GM12801 (cell line): ENCODE results near the gene CLDND1.

Source experiments
- CTCF ChIP-seq: IDR thresholded peaks from one replicate; pipeline ENCODE4 v1.5.1; 2011; ENCODE audit warnings: control low read depth; ENCODE audit not compliant: insufficient read length; ENCODE audit errors: extremely low read depth

CLDND1 gene

DNA sequence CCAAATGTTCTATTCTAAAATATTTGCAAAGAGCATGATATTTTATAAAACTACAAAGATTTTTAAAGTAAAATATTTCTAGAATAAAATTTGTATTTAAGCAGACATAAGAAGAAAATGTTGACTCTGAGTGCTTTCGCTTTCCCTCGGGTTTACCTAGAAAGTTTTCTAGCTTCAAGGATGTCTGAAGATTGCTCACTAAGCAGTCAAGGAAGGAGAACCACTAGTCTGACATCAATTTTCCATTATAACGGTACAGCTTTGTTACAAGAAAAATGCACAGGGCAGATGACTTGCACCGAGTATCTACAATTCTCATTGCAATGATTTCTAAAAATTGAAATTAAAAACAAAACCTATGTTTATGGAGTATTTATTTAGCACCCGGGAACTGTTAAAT is 23.2 kb upstream of the CLDND1 start:
- TF ChIP-seq CTCF = no peak

DNA sequence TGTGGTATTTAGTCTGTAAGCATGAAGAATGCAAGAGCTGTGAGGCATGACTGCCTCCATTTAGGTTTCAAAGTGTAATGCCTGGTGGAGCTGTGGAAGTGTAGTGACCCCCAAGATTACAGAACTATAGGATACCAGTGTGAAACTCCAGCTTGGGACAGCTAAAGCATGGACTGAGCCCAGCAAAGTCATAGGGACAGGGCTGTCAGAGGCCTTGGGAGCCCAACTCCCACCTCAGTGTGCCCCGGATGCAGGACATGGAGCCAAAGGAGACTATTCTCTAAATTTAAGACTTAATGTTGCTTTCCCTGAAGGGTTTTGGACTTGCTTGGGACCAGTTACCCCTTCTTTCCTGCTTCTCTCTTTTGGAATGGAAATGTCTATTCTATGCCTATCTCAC is 19.9 kb upstream of the CLDND1 start:
- TF ChIP-seq CTCF = no peak

DNA sequence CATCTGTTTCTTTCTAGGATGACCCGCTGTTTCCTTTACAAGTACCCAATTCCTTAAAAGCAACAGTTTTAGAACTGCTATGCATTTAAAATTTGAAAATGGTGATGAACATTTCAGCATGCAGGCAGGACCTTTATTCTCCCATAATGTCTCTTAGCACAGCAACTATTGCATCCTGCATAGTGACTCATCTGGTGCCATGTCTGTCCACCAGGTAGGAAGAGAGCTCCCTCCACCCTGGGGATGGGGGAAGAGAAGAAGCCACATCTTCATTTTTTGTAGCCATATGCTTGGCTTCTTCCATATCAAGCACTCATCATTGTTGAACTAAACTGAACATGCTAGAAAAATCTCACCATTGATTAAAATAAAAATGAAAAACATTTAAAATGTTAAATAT is 19.0 kb upstream of the CLDND1 start:
- no peak for TF ChIP-seq CTCF

DNA sequence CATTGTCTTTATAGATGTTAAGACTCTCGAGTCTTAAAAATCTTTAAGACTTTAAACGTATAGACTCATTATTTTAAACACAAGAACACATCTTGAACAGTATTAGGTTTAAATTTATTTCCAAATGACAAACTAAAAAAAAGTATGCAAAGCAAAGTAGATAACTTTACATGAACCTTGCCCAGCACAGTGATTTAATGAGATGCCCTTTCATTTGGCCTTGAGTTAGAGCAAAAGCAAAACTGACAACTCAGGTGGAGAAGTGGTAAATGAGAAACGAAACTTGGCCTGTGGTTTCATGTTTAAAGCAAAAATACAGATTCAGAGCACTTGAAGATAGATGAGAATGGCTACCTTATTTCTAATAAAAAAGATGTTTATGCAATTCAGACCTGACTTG is 17.6 kb upstream of the CLDND1 start:
- TF ChIP-seq CTCF = no peak

DNA sequence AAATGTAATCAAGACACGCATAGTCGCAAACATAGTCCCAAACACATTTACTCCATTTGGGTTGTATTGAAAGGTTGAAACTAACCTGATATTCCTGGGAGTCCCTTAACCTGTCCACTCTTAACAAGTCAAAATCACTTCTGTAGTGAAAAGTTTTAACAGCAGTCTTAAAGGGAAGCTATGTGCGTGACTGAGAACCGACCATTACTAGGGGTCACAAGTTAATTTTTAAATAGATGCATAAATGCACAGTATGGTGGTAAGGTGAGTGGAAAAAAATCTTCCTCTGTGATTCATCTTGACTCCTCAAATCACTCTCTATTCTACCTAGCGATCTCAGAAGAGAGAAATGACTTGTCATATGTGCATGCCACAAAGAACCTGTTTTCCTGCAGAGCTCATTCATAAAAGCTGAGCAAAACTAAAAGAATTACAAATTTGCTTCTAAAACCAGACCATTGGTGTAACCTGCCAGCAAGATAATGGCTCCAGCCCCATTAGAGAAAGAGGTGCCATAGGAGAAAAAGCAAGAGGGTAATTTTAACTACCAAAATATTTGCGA is 13.8 kb upstream of the CLDND1 start:
- no peak for TF ChIP-seq CTCF

DNA sequence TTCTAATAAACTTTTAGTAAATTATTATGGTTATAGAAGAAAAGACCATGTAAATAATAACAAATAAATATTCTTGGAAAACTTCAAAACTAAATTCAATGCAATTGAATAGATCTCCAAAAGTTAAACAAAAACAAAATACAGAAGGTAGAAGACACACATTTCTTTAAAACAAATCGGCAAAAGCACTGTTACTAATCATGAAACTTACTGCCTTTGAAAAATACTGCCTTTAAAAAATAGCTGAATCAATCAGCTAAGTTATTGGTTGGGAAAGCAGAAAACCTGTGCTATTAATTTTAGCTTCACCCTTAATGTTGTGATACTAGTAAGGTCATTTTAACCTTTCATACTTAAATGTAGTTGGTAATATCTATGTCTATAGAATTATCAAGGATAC is 12.0 kb upstream of the CLDND1 start:
- no peak for TF ChIP-seq CTCF

DNA sequence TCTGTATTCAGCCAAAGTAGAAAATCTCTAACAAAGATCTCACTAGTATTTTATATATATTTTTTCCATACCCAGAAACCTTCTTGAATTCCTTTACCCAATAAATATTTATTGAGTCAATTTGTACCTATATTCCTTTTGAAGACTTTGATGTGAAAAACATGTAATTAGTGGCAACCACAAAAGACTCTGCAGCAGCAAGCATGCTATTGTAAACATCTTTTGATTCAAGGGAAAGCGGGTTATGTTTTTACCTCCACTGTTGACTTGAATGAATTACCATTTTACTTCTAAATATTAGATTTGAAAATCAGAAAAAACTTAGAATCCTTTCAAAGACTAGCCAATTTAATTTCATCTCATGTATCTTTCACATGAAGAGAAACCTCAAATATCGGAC is 11.5 kb upstream of the CLDND1 start:
- no peak for TF ChIP-seq CTCF
